ENCODE measurements around the gene PCDHGA1.
"Not testable (repeated sequence)": the region's sequence is repeated elsewhere in the genome, so short reads cannot be mapped to it uniquely, and the experiment has no call there.

PCDHGA1 gene

DNA sequence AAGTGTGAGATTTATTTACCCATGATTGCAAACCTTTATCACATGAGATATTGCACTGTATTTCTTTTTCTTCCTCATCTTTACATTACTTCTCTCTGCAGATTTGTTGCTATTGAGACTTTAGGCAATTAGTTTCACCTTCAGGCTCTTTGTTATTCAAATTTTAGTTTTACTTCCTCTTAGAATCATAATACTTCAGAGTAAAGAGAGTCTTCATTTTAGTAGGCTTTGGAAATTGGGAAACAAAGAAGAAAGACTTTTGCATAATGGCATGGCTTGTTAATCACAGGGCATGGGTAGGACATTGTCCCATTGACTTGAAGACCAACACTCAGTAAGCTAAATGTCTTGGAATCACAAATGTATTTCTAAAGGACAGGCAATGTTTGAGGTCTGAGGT, 32.4 kb downstream of the PCDHGA1 start:
- Mint-ChIP-seq H3K36me3 (no peaks in the 10 kb centered on the region), H3K4me3 (no peak overlapping the region), H3K4me1 (peaks cover 6% of the 10 kb centered on the region), H3K27ac (no peak overlapping the region), H3K9me3 (peaks cover 17% of the 10 kb centered on the region)
- ATAC-seq (no peak), DNase-seq (ENCODE audit: low spot score in 2 of 2) (no peak)

GRCh38 chr5:141363952-141364660, 33.8 kb downstream of the PCDHGA1 start, which contains the start of gene PCDHGA5:
PCDHGA5 (plus strand) TSS chr5:141364162; CDS start chr5:141364331, 169 bp downstream.
- DNase-seq (ENCODE audit: low spot score in 2 of 2) (no peak), ATAC-seq (no peak)
- Mint-ChIP-seq H3K4me1 (peaks cover 6% of the 10 kb centered on the region), H3K9me3 (peaks cover 17% of the 10 kb centered on the region), H3K36me3 (no peaks in the 10 kb centered on the region), H3K4me3 (no peak within 1 kb of the TSS), H3K27ac (no peak within 1 kb of the TSS)

GRCh38 chr5:141366016-141366896, 35.9 kb downstream of the PCDHGA1 start:
- H3K9me3 Mint-ChIP-seq, result peaks cover 17% of the 10 kb centered on the region

GRCh38 chr5:141369994-141370848, 39.9 kb downstream of the PCDHGA1 start, which contains the start of gene PCDHGB3:
PCDHGB3 (plus strand) TSS chr5:141370242; CDS start chr5:141370395, 153 bp downstream.
- peaks cover 6% of the 10 kb centered on the region for H3K4me1 Mint-ChIP-seq
- peak; percentile 68 for ATAC-seq

More at GRCh38 chr5:141366016-141366896, 35.9 kb downstream of the PCDHGA1 start:
- Mint-ChIP-seq H3K27ac (no peak overlapping the region), H3K4me3 (no peak overlapping the region), H3K36me3 (no peaks in the 10 kb centered on the region), H3K4me1 (peaks cover 6% of the 10 kb centered on the region)
- DNase-seq (ENCODE audit: low spot score in 2 of 2) (no peak), ATAC-seq (no peak)

DNA sequence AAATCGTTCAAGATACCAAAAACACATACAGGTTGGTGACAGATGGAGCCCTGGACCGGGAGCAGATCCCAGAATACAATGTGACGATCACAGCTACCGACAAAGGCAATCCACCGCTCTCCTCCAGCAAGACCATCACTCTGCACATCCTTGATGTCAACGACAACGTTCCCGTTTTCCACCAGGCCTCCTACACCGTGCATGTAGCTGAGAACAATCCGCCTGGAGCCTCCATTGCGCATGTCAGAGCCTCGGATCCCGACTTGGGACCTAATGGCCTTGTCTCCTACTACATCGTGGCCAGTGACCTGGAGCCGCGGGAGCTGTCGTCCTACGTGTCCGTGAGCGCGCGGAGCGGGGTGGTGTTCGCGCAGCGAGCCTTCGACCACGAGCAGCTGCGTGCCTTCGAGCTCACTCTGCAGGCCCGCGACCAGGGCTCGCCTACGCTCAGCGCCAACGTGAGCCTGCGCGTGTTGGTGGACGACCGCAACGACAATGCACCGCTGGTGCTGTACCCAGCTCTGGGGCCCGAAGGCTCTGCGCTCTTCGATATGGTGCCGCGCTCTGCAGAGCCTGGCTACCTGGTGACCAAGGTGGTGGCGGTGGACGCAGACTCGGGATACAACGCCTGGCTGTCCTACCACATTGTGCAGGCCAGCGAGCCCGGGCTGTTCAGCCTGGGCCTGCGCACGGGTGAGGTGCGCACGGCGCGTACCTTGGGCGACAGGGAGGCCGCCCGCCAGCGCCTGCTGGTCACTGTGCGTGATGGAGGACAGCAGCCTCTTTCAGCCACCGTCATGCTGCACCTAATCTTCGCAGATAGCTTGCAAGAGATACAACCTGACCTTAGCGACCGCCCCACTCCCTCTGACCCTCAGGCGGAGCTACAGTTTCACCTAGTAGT, 41.5 kb downstream of the PCDHGA1 start:
- no peak overlapping the region for H3K4me3 Mint-ChIP-seq
- ATAC-seq, result no peak
- peaks cover 11% of the 10 kb centered on the region for H3K9me3 Mint-ChIP-seq
- peaks cover 6% of the 10 kb centered on the region for H3K4me1 Mint-ChIP-seq
- H3K27ac Mint-ChIP-seq, result no peak overlapping the region
- no peak for DNase-seq (ENCODE audit: low spot score in 2 of 2)
- H3K36me3 Mint-ChIP-seq, result no peaks in the 10 kb centered on the region

More at GRCh38 chr5:141369994-141370848, 39.9 kb downstream of the PCDHGA1 start, which contains the start of gene PCDHGB3:
- no peak for DNase-seq (ENCODE audit: low spot score in 2 of 2)
- Mint-ChIP-seq H3K4me3 (peak within 1 kb of the TSS; percentile 77), H3K36me3 (no peaks in the 10 kb centered on the region), H3K27ac (no peak within 1 kb of the TSS), H3K9me3 (peaks cover 17% of the 10 kb centered on the region)

DNA sequence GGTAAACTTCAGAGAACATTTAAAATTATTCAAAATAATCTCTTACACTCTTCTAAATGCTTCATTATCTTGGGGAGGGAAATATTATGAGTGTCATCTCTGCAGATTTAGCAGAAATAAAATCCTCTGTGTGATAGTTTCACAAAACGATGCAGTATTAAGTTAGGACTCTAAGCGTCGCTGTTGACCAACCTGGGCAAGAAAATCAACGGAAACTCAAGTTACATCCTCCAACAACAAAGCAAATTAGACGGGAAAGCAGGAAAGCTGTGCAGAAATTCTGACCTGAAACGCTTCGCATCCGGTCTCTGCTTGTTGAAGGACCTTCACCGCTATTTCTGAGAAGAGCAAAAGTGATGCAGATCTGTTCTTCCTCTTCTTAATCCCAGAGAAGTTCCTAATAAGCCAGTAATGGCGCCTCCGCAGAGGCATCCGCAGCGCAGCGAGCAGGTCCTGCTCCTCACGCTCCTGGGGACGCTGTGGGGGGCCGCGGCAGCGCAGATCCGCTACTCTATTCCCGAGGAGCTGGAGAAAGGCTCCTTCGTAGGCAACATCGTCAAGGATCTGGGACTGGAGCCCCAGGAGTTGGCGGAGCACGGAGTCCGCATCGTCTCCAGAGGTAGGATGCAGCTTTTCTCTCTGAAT, 43.5 kb downstream of the PCDHGA1 start, which contains the start of gene PCDHGA6:
TSS of gene PCDHGA6 (plus strand) at position 219 of the 645 bp plus-strand sequence. CDS start at position 412, 193 bp downstream.
- ATAC-seq (no peak), DNase-seq (ENCODE audit: low spot score in 2 of 2) (no peak)
- Mint-ChIP-seq H3K4me3 (peak within 1 kb of the TSS; percentile 20), H3K27ac (no peak within 1 kb of the TSS), H3K9me3 (peaks cover 11% of the 10 kb centered on the region), H3K4me1 (peaks cover 6% of the 10 kb centered on the region), H3K36me3 (no peaks in the 10 kb centered on the region)

DNA sequence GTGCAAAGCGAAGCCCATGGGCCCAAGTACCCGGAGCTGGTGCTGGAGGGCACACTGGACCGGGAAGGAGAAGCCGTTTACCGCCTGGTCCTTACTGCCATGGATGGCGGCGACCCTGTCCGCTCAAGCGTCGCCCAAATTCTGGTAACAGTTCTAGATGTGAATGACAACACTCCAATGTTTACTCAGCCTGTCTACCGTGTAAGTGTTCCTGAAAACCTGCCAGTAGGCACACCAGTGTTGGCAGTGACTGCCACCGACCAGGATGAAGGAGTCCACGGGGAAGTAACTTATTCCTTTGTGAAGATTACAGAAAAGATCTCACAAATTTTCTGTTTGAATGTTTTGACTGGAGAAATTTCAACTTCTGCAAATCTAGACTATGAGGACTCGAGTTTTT, 44.3 kb downstream of the PCDHGA1 start:
- no peaks in the 10 kb centered on the region for H3K36me3 Mint-ChIP-seq
- no peak overlapping the region for H3K27ac Mint-ChIP-seq
- no peak overlapping the region for H3K4me3 Mint-ChIP-seq
- ATAC-seq (no peak), DNase-seq (ENCODE audit: low spot score in 2 of 2) (no peak)
- peaks cover 6% of the 10 kb centered on the region for H3K4me1 Mint-ChIP-seq
- H3K9me3 Mint-ChIP-seq, result peaks cover 9% of the 10 kb centered on the region

DNA sequence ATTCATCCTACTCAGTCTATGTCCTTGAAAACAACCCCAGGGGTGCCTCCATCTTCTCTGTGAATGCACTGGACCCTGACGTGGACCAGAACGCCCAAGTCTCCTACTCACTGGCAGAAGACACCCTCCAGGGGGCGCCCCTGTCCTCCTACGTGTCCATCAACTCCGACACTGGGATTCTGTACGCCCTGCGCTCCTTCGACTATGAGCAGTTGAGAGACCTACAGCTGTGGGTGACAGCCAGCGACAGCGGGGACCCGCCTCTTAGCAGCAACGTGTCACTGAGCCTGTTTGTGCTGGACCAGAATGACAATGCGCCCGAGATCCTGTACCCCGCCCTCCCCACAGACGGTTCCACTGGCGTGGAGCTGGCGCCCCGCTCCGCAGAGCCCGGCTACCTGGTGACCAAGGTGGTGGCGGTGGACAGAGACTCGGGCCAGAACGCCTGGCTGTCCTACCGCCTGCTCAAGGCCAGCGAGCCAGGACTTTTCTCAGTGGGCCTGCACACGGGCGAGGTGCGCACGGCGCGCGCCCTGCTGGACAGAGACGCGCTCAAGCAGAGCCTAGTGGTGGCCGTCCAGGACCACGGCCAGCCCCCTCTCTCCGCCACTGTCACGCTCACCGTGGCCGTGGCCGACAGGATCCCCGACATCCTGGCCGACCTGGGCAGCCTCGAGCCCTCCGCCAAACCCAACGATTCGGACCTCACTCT, 45.3 kb downstream of the PCDHGA1 start:
- not testable (repeated sequence) for H3K9me3 Mint-ChIP-seq; H3K4me1 Mint-ChIP-seq; H3K4me3 Mint-ChIP-seq; H3K27ac Mint-ChIP-seq; DNase-seq (ENCODE audit: low spot score in 2 of 2); H3K36me3 Mint-ChIP-seq; ATAC-seq

DNA sequence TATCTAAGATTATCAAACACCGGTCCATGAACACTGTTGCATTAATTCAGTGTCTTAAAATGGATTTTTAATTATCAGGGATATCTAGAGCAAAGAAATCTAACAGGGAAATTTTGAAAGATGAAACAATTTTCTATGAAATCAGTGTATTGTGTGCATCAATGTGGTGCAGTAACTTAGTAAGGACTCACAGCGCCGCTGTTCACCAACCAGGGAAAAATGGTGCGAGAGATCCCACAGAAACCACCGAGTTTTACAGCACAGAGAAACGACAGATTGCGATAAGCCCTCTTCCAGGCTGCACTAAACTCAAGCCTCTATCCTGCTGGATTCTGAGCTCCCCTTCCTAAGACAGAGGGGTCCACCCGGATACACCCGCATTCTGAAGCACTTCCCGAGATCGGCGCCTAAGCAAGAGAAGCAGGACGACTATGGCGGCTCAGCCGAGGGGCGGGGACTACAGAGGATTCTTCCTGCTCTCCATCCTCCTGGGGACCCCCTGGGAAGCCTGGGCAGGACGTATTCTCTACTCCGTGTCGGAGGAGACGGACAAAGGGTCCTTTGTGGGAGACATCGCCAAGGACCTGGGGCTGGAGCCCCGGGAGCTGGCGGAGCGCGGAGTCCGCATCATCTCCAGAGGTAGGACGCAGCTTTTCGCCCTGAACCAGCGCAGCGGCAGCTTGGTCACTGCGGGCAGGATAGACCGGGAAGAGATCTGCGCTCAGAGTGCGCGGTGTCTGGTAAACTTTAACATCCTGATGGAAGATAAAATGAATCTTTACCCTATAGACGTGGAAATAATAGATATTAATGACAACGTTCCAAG, 52.4 kb downstream of the PCDHGA1 start, which contains the start of gene PCDHGA7:
TSS of gene PCDHGA7 (plus strand) at position 274 of the 826 bp plus-strand sequence. CDS start at position 432, 158 bp downstream.
- H3K36me3 Mint-ChIP-seq, result peaks cover 6% of the 10 kb centered on the region
- H3K27ac Mint-ChIP-seq, result no peak within 1 kb of the TSS
- DNase-seq (ENCODE audit: low spot score in 2 of 2), result no peak
- ATAC-seq, result no peak
- H3K4me3 Mint-ChIP-seq, result peak within 1 kb of the TSS; percentile 36
- no peaks in the 10 kb centered on the region for H3K4me1 Mint-ChIP-seq
- peaks cover 3% of the 10 kb centered on the region for H3K9me3 Mint-ChIP-seq

DNA sequence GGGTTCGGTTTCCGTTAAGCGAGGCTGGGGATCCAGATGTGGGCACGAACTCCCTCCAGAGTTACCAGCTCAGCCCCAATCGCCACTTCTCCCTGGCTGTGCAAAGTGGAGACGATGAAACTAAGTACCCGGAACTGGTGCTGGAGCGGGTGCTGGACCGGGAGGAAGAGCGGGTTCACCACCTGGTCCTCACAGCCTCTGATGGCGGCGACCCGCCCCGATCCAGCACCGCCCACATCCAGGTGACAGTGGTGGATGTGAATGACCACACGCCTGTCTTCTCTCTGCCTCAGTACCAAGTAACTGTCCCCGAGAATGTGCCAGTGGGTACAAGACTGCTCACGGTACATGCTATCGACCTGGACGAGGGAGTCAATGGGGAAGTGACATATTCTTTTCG, 53.0 kb downstream of the PCDHGA1 start:
- Mint-ChIP-seq H3K4me1 (no peaks in the 10 kb centered on the region), H3K36me3 (peaks cover 6% of the 10 kb centered on the region), H3K9me3 (peaks cover 3% of the 10 kb centered on the region), H3K27ac (no peak overlapping the region), H3K4me3 (no peak overlapping the region)
- ATAC-seq (no peak), DNase-seq (ENCODE audit: low spot score in 2 of 2) (no peak)

- no peaks in the 10 kb centered on the region for H3K4me1 Mint-ChIP-seq
Observed at GRCh38 chr5:141384471-141385267, 54.4 kb downstream of the PCDHGA1 start.

More at GRCh38 chr5:141384471-141385267, 54.4 kb downstream of the PCDHGA1 start:
- Mint-ChIP-seq H3K4me3 (no peak overlapping the region), H3K9me3 (peaks cover 8% of the 10 kb centered on the region), H3K27ac (no peak overlapping the region), H3K36me3 (peaks cover 6% of the 10 kb centered on the region)
- DNase-seq (ENCODE audit: low spot score in 2 of 2) (no peak), ATAC-seq (no peak)
